ENCODE results near the gene NOL11.
A peak's percentile ranks its signal among the peaks of the same experiment; 100 is the strongest.
"Not testable (repeated sequence)": the region's sequence is repeated elsewhere in the genome, so short reads cannot be mapped to it uniquely, and the experiment has no call there.

The NOL11 gene
- total RNA-seq, result 59.2 to 118 (median 87.5) reads per million in 4 experiments

- DNase-seq, result peak; percentile 99
Observed at GRCh38 chr17:67717624-67718324, at the start of gene NOL11. Gene NOL11 (plus strand): TSS chr17:67717936. CDS start chr17:67717948, 12 bp downstream.

- DNase-seq, result no peak
Observed at GRCh38 chr17:67671493-67671892, 46.2 kb upstream of the NOL11 start.

DNA sequence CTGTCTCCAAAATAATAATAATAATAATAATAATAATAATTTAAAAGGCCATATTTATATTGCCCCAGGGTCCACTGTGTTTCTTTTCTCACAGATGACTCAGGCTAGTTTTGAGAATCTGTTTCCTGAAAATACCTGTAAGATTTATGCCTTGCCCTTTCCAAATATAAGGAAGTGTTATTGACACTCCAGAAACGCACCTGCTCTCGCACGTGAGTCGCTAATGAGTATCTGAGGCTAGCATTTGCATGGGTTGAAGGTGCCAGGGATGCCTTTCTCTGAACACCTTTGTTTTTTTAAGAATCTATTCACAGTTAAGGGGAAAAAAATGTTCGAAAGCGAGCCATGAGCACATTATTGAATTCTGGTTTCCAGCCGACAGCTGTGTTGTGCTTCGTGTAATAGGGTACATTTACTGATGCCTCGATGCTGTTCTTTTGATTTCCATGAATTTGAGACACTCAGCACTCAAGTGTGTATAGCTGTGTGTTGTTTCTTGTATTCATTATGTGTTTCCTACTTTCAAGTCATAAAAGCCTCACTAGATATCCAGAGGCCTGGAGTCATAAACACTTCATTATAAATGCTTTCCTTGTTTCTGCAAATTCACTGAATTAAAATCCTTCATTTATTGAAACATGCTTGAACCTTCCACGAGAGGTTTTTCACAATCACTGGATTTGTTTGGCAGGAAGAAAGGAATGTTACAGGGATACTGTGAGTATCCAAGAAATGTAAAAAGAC, 45.0 kb upstream of the NOL11 start:
- no peak for DNase-seq

GRCh38 chr17:67675481-67675880, 42.3 kb upstream of the NOL11 start:
- DNase-seq, result no peak

- DNase-seq, result no peak
Observed at GRCh38 chr17:67676305-67676704, 41.4 kb upstream of the NOL11 start.

- DNase-seq, result no peak
Observed at GRCh38 chr17:67678414-67678813, 39.3 kb upstream of the NOL11 start.

DNA sequence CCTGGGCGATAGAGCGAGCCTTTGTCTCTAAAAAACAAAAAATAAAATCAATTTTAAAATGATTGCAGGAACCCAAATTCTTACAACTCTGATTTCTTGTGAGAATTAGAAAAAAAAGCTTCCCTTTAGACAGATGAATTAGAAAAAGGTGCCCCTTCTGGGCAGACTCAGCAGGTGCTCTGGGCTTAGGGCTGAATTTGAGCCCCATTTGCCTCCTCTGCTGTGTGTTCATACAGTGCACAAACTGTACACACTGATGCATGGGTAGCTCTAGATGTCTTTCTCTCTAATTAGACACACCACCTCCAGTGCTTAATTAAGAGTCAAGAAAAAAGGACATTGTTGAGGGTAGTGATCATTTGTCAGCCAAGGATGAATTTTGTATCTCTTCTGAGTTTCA, 38.5 kb upstream of the NOL11 start:
- DNase-seq, result no peak

GRCh38 chr17:67679721-67680120, 38.0 kb upstream of the NOL11 start:
- DNase-seq, result no peak

- no peak for DNase-seq
Observed at GRCh38 chr17:67680445-67681224, 37.1 kb upstream of the NOL11 start.

- DNase-seq, result no peak
Observed at GRCh38 chr17:67682196-67682595, 35.5 kb upstream of the NOL11 start.

GRCh38 chr17:67685351-67685750, 32.4 kb upstream of the NOL11 start:
- DNase-seq, result no peak

- DNase-seq, result no peak
Observed at GRCh38 chr17:67686241-67686640, 31.5 kb upstream of the NOL11 start.

GRCh38 chr17:67687511-67687910, 30.2 kb upstream of the NOL11 start:
- DNase-seq, result no peak

- peak; percentile 21 for DNase-seq
Observed at GRCh38 chr17:67689534-67690177, 28.1 kb upstream of the NOL11 start.

DNA sequence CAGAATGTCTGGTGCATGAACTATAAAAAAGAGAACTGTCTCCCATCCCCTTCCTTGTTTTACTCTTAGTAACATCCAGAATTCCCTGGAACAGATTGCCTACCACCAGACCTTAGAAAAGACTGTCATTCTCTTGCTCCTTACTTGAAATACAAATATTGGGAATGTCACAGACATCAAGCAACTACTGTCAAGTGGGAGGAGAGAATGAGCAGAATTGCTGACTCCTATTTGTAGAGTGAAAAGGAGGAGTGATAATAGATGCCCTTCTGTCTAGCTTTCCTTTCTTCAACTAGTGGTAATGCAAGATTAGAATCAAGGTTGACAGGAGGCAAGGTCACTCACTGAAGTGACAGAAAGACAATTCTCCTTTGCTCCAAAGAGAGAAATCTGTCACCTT, 23.9 kb upstream of the NOL11 start:
- DNase-seq, result no peak

GRCh38 chr17:67696347-67696746, 21.4 kb upstream of the NOL11 start:
- DNase-seq, result no peak

- DNase-seq, result no peak
Observed at GRCh38 chr17:67696853-67697498, 20.8 kb upstream of the NOL11 start.

DNA sequence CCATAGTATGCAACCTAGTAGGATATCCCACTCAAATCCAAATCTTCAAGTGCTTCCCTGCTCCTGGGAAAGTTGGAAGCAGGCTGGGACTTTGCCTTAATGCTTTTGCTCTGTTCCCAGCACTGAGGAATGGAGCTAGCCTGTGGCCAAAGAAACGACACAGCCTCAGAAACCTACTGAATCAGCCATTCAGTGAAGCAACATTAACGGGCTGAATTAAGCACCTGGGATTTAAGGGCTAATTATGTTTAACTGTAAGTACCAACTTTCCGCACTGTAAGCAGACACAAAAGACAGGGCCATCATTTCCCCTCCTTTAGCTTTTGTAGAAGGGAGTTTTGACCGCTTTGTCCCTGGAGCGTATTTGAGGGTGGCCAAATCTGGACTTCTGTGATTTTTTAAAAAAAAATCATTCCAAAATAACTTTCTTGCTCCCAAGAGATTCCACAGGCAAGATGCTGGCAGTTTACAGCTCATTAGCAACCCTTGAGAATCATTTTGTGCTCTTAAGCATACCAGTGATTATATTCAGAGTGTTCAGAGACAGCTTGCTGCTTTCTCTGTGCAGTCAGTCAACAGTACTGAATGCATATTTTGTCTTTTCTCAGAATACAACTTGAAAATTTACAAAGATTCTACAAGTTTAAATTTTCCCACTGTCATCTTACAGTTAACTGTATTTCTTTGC, 17.6 kb upstream of the NOL11 start:
- no peak for DNase-seq

DNA sequence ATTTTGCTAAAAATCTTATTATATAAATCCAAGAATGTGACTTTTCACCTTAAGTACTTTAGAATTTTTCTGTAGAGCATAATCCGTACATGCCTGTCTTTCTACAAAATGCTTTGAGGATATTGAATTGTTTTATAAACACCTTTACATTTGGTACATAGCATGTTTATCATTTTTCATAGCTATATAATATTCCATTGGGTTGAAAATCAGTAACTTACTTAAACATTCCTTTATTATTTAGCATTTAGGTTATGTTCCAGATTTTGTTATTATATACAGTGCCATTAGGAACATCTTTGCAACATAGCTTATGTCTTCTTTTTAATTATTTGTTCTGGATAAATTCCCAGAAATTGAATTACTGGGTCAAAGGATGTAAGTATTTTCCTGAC, 17.0 kb upstream of the NOL11 start:
- DNase-seq, result no peak

DNA sequence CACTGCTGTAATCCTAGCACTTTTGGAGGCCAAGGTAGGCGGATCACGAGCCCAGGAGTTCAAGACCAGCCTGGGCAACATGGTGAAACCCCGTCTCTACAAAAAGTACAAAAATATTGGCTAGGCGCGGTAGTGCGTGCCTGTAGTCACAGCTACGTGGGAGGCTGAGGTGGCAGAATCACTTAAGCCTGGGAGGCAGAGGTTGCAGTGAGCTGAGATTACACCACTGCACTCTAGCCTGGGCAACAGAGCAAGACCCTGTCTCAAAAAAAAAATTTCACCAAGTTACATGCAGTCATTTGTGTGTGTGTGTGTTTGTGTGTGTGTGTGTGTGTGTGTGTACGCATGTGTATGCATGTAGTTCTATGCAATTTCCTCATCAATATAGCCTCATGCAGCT, 14.9 kb upstream of the NOL11 start:
- DNase-seq, result not testable (repeated sequence)

DNA sequence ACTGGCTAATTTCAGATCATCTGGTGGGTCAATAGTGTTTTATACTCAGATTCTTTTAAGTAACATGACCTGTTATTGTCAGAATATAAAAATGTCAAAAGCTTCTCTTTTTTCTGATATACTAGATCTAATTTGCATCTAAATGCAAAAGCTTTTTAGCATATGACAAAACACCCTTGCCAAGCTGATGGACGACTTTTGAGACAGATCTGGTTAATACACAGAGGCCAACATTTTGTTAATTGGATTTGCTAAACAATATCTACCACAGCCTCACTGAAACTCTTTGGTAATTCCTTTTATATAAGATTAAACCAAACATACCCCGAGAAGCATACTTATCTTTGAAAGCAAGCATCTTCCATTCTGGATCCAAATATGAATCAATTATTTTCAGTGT, 10.3 kb upstream of the NOL11 start:
- DNase-seq, result no peak

DNA sequence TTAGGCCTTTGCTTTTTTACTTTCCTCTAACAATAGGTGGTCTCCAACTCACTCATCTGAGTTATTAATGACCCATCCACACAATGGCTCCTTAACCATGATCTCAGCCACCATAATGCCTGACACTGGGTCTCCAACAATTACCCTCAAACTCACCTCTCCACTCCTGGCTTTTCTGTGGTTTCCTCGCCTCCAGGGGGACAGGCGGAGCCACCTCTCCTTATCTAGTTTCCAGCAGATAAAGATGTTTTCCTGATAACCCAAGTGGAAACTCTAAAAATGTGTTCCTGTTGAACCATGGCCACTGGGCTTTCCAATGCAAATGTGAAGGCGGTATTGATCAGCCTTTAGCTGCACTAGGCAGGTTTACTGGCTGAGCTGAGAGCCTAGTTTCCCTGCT, 9.4 kb upstream of the NOL11 start:
- DNase-seq, result no peak

Measured in effector CD8-positive, alpha-beta T cell (primary cell).